ENCODE results near the gene ADI1.

DNA sequence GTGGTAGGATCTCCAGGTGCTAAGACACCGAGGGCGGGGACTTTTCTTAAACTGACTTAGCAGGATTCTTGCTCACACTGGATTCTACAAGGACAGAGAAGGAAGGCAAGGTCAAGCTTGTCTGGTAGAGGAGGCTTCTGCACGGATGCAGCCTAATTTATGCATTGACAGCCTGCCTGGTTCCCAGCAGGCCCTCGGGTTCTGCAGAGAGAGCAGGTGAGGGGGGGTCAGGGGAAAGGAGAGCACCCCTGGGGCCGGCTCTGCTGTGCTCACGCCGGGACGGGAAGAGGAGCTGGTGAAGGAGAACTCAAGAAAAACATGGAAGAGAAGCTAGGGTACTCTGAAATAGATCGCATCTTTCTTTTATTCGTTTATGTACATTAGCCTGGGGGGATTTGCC, 46.4 kb downstream of the ADI1 start:
- TF ChIP-seq POLR2A (IDR thresholded peaks at IDR 0.05) = no peak
- TF ChIP-seq, protein P1, sequence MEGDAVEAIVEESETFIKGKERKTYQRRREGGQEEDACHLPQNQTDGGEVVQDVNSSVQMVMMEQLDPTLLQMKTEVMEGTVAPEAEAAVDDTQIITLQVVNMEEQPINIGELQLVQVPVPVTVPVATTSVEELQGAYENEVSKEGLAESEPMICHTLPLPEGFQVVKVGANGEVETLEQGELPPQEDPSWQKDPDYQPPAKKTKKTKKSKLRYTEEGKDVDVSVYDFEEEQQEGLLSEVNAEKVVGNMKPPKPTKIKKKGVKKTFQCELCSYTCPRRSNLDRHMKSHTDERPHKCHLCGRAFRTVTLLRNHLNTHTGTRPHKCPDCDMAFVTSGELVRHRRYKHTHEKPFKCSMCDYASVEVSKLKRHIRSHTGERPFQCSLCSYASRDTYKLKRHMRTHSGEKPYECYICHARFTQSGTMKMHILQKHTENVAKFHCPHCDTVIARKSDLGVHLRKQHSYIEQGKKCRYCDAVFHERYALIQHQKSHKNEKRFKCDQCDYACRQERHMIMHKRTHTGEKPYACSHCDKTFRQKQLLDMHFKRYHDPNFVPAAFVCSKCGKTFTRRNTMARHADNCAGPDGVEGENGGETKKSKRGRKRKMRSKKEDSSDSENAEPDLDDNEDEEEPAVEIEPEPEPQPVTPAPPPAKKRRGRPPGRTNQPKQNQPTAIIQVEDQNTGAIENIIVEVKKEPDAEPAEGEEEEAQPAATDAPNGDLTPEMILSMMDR (IDR thresholded peaks at IDR 0.05) = no peak

Measured in body of pancreas (tissue), 4 donors.